IMR-90 (cell line): Measurements from ENCODE around the gene IQCK. TPM values are rescaled to one million over a fixed set of nuclear protein-coding genes. Genes with fewer than 3 reads are reported as not detected.
A peak's percentile ranks its signal among the peaks of the same experiment; 100 is the strongest.

Experiments used
- ATAC-seq: fragments of 200-7000 bp; cut with Tn5 transposase; 2 replicates; pipeline ENCODE4 v1.9.1; 2020; ENCODE audit warnings: low read depth, mild to moderate bottlenecking, moderate library complexity
- BruUV-seq: library from RNA; stranded (reverse); fragments of 400-500 nt; replicated peaks from 2 replicates; lab custom pipeline; 2021; lab: Mats Ljungman, UMichigan
- CTCF ChIA-PET: fragments of 300-600 bp; formaldehyde crosslinking; extraction: SDS; loops from one replicate; lab custom pipeline; 2021; ENCODE audit warnings: antibody characterized with exemption; lab: Yijun Ruan, JAX
- POLR2A ChIA-PET: fragments of 300-600 bp; sonication (Branson Sonifier 250); formaldehyde crosslinking; loops from one replicate; lab custom pipeline; 2022; ENCODE audit warnings: antibody characterized with exemption; ENCODE audit not compliant: unreplicated experiment; lab: Charles Lee
- DNase-seq: peaks from one replicate; pipeline ENCODE4 v3.0.0; 2013
- H2AFZ ChIP-seq: replicated peaks from 2 replicates; pipeline ENCODE3; 2013; ENCODE audit warnings: low read length, mild to moderate bottlenecking; ENCODE audit not compliant: poor library complexity
- H2AK5ac ChIP-seq: 2 replicates; pipeline ENCODE4 v1.6.1; 2013; ENCODE audit warnings: low read depth, low read length, inconsistent platforms
- H2AK9ac ChIP-seq: replicated peaks from 2 replicates; pipeline ENCODE3; 2013; ENCODE audit warnings: mild to moderate bottlenecking, low read depth, low read length, moderate library complexity; ENCODE audit not compliant: poor library complexity
- H2BK120ac ChIP-seq: 2 replicates; pipeline ENCODE4 v1.6.1; 2013; ENCODE audit warnings: low read depth, low read length, inconsistent platforms
- H2BK15ac ChIP-seq: 3 replicates; pipeline ENCODE4 v1.6.1; 2013; ENCODE audit warnings: low read depth, low read length, inconsistent platforms
- H2BK20ac ChIP-seq: 2 replicates; pipeline ENCODE4 v1.6.1; 2013; ENCODE audit warnings: low read depth, mild to moderate bottlenecking, inconsistent platforms, low read length, moderate library complexity
- H2BK5ac ChIP-seq: 2 replicates; pipeline ENCODE4 v1.6.1; 2013; ENCODE audit warnings: mild to moderate bottlenecking, low read depth, low read length, inconsistent platforms; ENCODE audit not compliant: poor library complexity, severe bottlenecking
- H3K14ac ChIP-seq: replicated peaks from 2 replicates; pipeline ENCODE4 v1.6.1; 2013; ENCODE audit warnings: low read depth, low read length, inconsistent platforms
- H3K18ac ChIP-seq: 2 replicates; pipeline ENCODE4 v1.6.1; 2013; ENCODE audit warnings: low read depth, low read length, control low read depth
- H3K23ac ChIP-seq: 2 replicates; pipeline ENCODE4 v1.6.1; 2013; ENCODE audit warnings: low read depth, low read length, inconsistent platforms
- H3K27ac ChIP-seq: 2 replicates; pipeline ENCODE4 v1.5.1; 2013; ENCODE audit warnings: mild to moderate bottlenecking, control low read depth, low read length; ENCODE audit not compliant: insufficient read depth
- H3K27me3 ChIP-seq: 2 replicates; pipeline ENCODE4 v1.6.1; 2013; ENCODE audit warnings: low read length; ENCODE audit not compliant: control insufficient read depth, insufficient read depth
- H3K36me3 ChIP-seq: 2 replicates; pipeline ENCODE4 v1.6.1; 2013; ENCODE audit warnings: low read length, mixed read lengths; ENCODE audit not compliant: control insufficient read depth, insufficient read depth
- H3K4ac ChIP-seq: 2 replicates; pipeline ENCODE4 v1.6.1; 2013; ENCODE audit warnings: low read depth, low read length, inconsistent platforms
- H3K4me1 ChIP-seq: 2 replicates; pipeline ENCODE4 v1.6.1; 2013; ENCODE audit warnings: low read length, mixed read lengths; ENCODE audit not compliant: control insufficient read depth, insufficient read depth
- H3K4me2 ChIP-seq: 2 replicates; pipeline ENCODE4 v1.6.1; 2013; ENCODE audit warnings: low read depth, mild to moderate bottlenecking, control low read depth, low read length, moderate library complexity
- H3K4me3 ChIP-seq: 2 replicates; pipeline ENCODE4 v1.5.1; 2013; ENCODE audit warnings: low read depth, mild to moderate bottlenecking, control low read depth, low read length, moderate library complexity; ENCODE audit not compliant: insufficient read depth
- H3K56ac ChIP-seq: 2 replicates; pipeline ENCODE4 v1.6.1; 2013; ENCODE audit warnings: low read length, inconsistent platforms; ENCODE audit not compliant: insufficient read depth; ENCODE audit errors: extremely low read depth
- H3K79me1 ChIP-seq, 2 experiments: 2 replicates each; pipeline ENCODE4 v1.6.1; 2013; ENCODE audit warnings: low read length in 2 of 2, inconsistent platforms in 1 of 2, low read depth in 1 of 2
- H3K9ac ChIP-seq: 2 replicates; pipeline ENCODE4 v1.6.1; 2013; ENCODE audit warnings: low read depth, low read length, control low read depth
- H3K9me1 ChIP-seq: 2 replicates; pipeline ENCODE4 v1.6.1; 2013; ENCODE audit warnings: low read length, inconsistent platforms; ENCODE audit not compliant: insufficient read depth
- H3K9me3 ChIP-seq: 2 replicates; pipeline ENCODE4 v1.6.1; 2013; ENCODE audit warnings: low read length; ENCODE audit not compliant: control insufficient read depth, insufficient read depth
- H4K20me1 ChIP-seq: 2 replicates; pipeline ENCODE4 v1.6.1; 2013; ENCODE audit warnings: low read length, inconsistent platforms; ENCODE audit not compliant: insufficient read depth
- H4K5ac ChIP-seq: 2 replicates; pipeline ENCODE4 v1.6.1; 2013; ENCODE audit warnings: mild to moderate bottlenecking, low read depth, low read length, control low read depth
- H4K8ac ChIP-seq, 2 experiments: 2 replicates each; pipeline ENCODE4 v1.6.1; 2013; ENCODE audit warnings: low read depth in 2 of 2, low read length in 2 of 2, control low read depth in 1 of 2, inconsistent platforms in 1 of 2
- H4K91ac ChIP-seq: 2 replicates; pipeline ENCODE4 v1.6.1; 2013; ENCODE audit warnings: low read depth, low read length, inconsistent platforms; ENCODE audit not compliant: insufficient read depth
- CEBPB ChIP-seq: IDR thresholded peaks from 2 replicates; pipeline ENCODE4 v1.6.1; 2012; ENCODE audit warnings: low read depth, low read length, improper control_type of control experiment
- CHD1 ChIP-seq: IDR thresholded peaks from 2 replicates; pipeline ENCODE4 v1.6.1; 2012; ENCODE audit warnings: low read depth, low read length, improper control_type of control experiment
- FOS ChIP-seq: fragments of 150-350 bp; IDR thresholded peaks from 2 replicates; pipeline ENCODE4 v1.6.1; 2016; ENCODE audit warnings: low read depth, low read length
- MAFK ChIP-seq: IDR thresholded peaks from 2 replicates; pipeline ENCODE4 v1.6.1; 2012; ENCODE audit warnings: low read depth, low read length, improper control_type of control experiment
- MXI1 ChIP-seq: IDR thresholded peaks from 2 replicates; pipeline ENCODE4 v1.6.1; 2012; ENCODE audit warnings: low read depth, mild to moderate bottlenecking, low read length, moderate library complexity, borderline replicate concordance
- NFE2L2 ChIP-seq: fragments of 150-350 bp; IDR thresholded peaks from 2 replicates; pipeline ENCODE4 v1.6.1; 2016; ENCODE audit warnings: low read depth, mild to moderate bottlenecking, low read length
- POLR2A ChIP-seq: IDR thresholded peaks from 2 replicates; pipeline ENCODE4 v1.6.1; 2012; ENCODE audit warnings: mild to moderate bottlenecking, low read depth, low read length
- RAD21 ChIP-seq: IDR thresholded peaks from 2 replicates; pipeline ENCODE4 v1.6.1; 2012; ENCODE audit warnings: low read length, improper control_type of control experiment
- RCOR1 ChIP-seq: IDR thresholded peaks from 2 replicates; pipeline ENCODE4 v1.6.1; 2012; ENCODE audit warnings: mild to moderate bottlenecking, low read length, improper control_type of control experiment; ENCODE audit not compliant: insufficient replicate concordance
- RFX5 ChIP-seq: IDR thresholded peaks from 2 replicates; pipeline ENCODE4 v1.8.0; 2012; ENCODE audit warnings: low read depth, mild to moderate bottlenecking, low read length, moderate library complexity
- SMC3 ChIP-seq: fragments of 150-350 bp; IDR thresholded peaks from 2 replicates; pipeline ENCODE4 v1.6.1; 2016; ENCODE audit warnings: low read depth, mild to moderate bottlenecking, antibody characterized with exemption, low read length, moderate library complexity
- WGBS, 2 experiments: methylation state at CpG; one replicate each; pipeline versions ENCODE4 v1.1.5 to v1.1.7; 2013; ENCODE audit warnings: missing lambda C conversion rate in 2 of 2; ENCODE audit not compliant: insufficient read length in 1 of 2; ENCODE audit errors: extremely low coverage in 2 of 2; 5-methylcytosine and 5-hydroxymethylcytosine counted together
- dilution Hi-C: fragments of 300-500 bp; cut with HindIII; formaldehyde crosslinking; loops from one replicate; pipeline ENCODE4 v1.14.3; 2018; ENCODE audit warnings: low sequenced_read_pairs; ENCODE audit not compliant: unreplicated experiment
- in situ Hi-C: fragments of 300-500 bp; cut with MboI; formaldehyde crosslinking; loops from 3 replicates; pipeline ENCODE4 v1.14.3; 2019; ENCODE audit warnings: low sequenced_read_pairs, inconsistent platforms, mixed read lengths
- intact Hi-C: fragments of 100-400 bp; cut with micrococcal nuclease; formaldehyde crosslinking; loops from 2 replicates; pipeline ENCODE4 v1.10.0; 2022
- polyA plus RNA-seq, 3 experiments: library from polyadenylated mRNA; depleted of rRNA; stranded (reverse); fragments of >200 nt; gene quantifications; 2 replicates each; pipeline ENCODE4 v1.2.3, GENCODE V29; 2012; ENCODE audit warnings: low replicate concordance in 1 of 3
- total RNA-seq: library from RNA; depleted of rRNA; stranded (reverse); fragments of >200 nt; gene quantifications from 2 replicates; pipeline ENCODE4 v1.2.3, GENCODE V29; 2012
- TF ChIP-seq, protein P1 (sequence below): conservative IDR thresholded peaks from 2 replicates; pipeline ENCODE4 v1.5.1; 2012; ENCODE audit warnings: mild to moderate bottlenecking, low read depth, low read length, improper control_type of control experiment
- TF ChIP-seq, protein P2 (sequence below): fragments of 150-350 bp; IDR thresholded peaks from 2 replicates; pipeline ENCODE4 v1.6.1; 2017; ENCODE audit warnings: mild to moderate bottlenecking, antibody characterized with exemption, low read length, low read depth

Gene IQCK
- total and polyA plus RNA-seq, 2 of the 4 experiments (the other 2 are of a cell fraction): 4.1 to 5.4 TPM

DNA sequence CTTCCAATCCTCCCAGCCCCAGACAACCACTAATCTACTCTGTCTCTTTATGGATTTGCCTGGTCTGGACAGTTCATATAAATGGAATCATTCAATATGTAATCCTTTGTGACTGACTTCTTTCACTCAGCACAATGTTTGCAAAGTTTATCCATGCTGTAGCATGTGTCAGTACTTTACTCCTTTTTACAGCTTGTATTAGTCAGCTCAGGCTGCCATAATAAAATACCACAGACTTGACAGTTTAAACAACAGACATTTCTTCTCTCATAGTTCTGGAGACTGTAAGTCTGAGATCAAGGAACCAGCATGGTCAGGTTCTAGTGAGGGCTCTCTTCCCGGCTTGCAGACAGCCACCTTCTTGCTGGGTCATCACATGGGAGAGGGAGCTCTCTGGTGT lies 125.3 kb downstream of the IQCK start:
- Histone ChIP-seq H3K14ac (no peak overlapping the region), H4K91ac (no peak overlapping the region), H2BK5ac (no peak overlapping the region), H3K56ac (no peak overlapping the region), H3K4me3 (no peak overlapping the region), H2BK120ac (no peak overlapping the region), H4K8ac (no peak overlapping the region), H3K18ac (peak overlapping the region; percentile 2; the same call in 1 of the 2 replicates), H3K79me1 (no peaks in the 10 kb centered on the region), H4K5ac (no peak overlapping the region), H3K4me2 (no peak overlapping the region), H2AK5ac (no peak overlapping the region), H2BK15ac (no peak overlapping the region), H3K4me1 (peaks cover 5% of the 10 kb centered on the region), H3K9me1 (no peaks in the 10 kb centered on the region), H2BK20ac (no peak overlapping the region), H2AK9ac (no peak overlapping the region), H3K23ac (no peak overlapping the region), H3K27ac (no peak overlapping the region), H3K4ac (no peak overlapping the region), H2AFZ (no peak overlapping the region), H4K20me1 (no peaks in the 10 kb centered on the region), H3K9ac (no peak overlapping the region), H3K36me3 (no peaks in the 10 kb centered on the region), H3K9me3 (no peaks in the 10 kb centered on the region), H3K27me3 (no peaks in the 10 kb centered on the region; the same call in 1 of the 2 replicates)
- peak; percentile 57 for DNase-seq
- BruUV-seq: no TSS peak
- dilution Hi-C loops (no loop called here), intact Hi-C loops (no loop called here), in situ Hi-C loops (no loop called here)
- TF ChIP-seq, protein P1, sequence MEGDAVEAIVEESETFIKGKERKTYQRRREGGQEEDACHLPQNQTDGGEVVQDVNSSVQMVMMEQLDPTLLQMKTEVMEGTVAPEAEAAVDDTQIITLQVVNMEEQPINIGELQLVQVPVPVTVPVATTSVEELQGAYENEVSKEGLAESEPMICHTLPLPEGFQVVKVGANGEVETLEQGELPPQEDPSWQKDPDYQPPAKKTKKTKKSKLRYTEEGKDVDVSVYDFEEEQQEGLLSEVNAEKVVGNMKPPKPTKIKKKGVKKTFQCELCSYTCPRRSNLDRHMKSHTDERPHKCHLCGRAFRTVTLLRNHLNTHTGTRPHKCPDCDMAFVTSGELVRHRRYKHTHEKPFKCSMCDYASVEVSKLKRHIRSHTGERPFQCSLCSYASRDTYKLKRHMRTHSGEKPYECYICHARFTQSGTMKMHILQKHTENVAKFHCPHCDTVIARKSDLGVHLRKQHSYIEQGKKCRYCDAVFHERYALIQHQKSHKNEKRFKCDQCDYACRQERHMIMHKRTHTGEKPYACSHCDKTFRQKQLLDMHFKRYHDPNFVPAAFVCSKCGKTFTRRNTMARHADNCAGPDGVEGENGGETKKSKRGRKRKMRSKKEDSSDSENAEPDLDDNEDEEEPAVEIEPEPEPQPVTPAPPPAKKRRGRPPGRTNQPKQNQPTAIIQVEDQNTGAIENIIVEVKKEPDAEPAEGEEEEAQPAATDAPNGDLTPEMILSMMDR: no peak
- TF ChIP-seq CHD1 (no peak), CEBPB (no peak), MAFK (no peak), RFX5 (no peak), FOS (no peak), RCOR1 (no peak), MXI1 (no peak), NFE2L2 (no peak), POLR2A (no peak), RAD21 (no peak), SMC3 (no peak)
- TF ChIP-seq, protein P2, sequence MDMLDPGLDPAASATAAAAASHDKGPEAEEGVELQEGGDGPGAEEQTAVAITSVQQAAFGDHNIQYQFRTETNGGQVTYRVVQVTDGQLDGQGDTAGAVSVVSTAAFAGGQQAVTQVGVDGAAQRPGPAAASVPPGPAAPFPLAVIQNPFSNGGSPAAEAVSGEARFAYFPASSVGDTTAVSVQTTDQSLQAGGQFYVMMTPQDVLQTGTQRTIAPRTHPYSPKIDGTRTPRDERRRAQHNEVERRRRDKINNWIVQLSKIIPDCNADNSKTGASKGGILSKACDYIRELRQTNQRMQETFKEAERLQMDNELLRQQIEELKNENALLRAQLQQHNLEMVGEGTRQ: no peak
- ChIA-PET CTCF (no interaction called here), POLR2A (no interaction called here)
- WGBS, 2 experiments: no CpG with 5 or more reads among the region's 1 CpG
- peak; percentile 25 for ATAC-seq
